Immature natural killer cell (primary cell): ENCODE results near the gene RAD21L1. TPM values are rescaled to one million over a fixed set of nuclear protein-coding genes. Genes with fewer than 3 reads are reported as not detected.
"Not testable (repeated sequence)": the region's sequence is repeated elsewhere in the genome, so short reads cannot be mapped to it uniquely, and the experiment has no call there.

Source experiments
- DNase-seq, 3 donors: peaks; one replicate each; pipeline ENCODE4 v3.0.0; 2022; ENCODE audit warnings: mixed read lengths in 1 of 3
- H3K27ac Mint-ChIP-seq, 6 donors: one replicate each; pipeline ENCODE4 v1.8.0; 2020; ENCODE audit warnings: mixed read lengths in 6 of 6, mild to moderate bottlenecking in 5 of 6, inconsistent platforms in 4 of 6, moderate library complexity in 3 of 6
- H3K27me3 Mint-ChIP-seq, 3 donors: one replicate each; pipeline ENCODE4 v1.8.0; 2020 to 2021; ENCODE audit warnings: low read depth in 3 of 3, mild to moderate bottlenecking in 3 of 3, mixed read lengths in 3 of 3, moderate library complexity in 3 of 3, inconsistent platforms in 1 of 3
- H3K36me3 Mint-ChIP-seq, 3 donors: one replicate each; pipeline ENCODE4 v1.8.0; 2020; ENCODE audit warnings: mixed read lengths in 3 of 3, inconsistent platforms in 2 of 3, mild to moderate bottlenecking in 2 of 3
- H3K4me1 Mint-ChIP-seq, 2 donors: one replicate each; pipeline ENCODE4 v1.8.0; 2020; ENCODE audit warnings: inconsistent platforms in 2 of 2, mild to moderate bottlenecking in 2 of 2, mixed read lengths in 2 of 2, moderate library complexity in 1 of 2
- H3K4me3 Mint-ChIP-seq, 5 donors: one replicate each; pipeline ENCODE4 v1.8.0; 2020; ENCODE audit warnings: mild to moderate bottlenecking in 5 of 5, mixed read lengths in 5 of 5, inconsistent platforms in 3 of 5, moderate library complexity in 3 of 5
- H3K9me3 Mint-ChIP-seq, 6 donors: one replicate each; pipeline ENCODE4 v1.8.0; 2020; ENCODE audit warnings: mild to moderate bottlenecking in 6 of 6, mixed read lengths in 6 of 6, inconsistent platforms in 4 of 6, moderate library complexity in 3 of 6
- polyA plus RNA-seq, 3 donors: library from polyadenylated mRNA; unstranded; fragments of 300-500 nt; fragmentation: Illumina TruSeq; gene quantifications; one replicate each; pipeline ENCODE4 v1.2.3, GENCODE V29; 2021

RAD21L1 gene
- polyA plus RNA-seq, 3 donors from 2014 or later = not detected

DNA sequence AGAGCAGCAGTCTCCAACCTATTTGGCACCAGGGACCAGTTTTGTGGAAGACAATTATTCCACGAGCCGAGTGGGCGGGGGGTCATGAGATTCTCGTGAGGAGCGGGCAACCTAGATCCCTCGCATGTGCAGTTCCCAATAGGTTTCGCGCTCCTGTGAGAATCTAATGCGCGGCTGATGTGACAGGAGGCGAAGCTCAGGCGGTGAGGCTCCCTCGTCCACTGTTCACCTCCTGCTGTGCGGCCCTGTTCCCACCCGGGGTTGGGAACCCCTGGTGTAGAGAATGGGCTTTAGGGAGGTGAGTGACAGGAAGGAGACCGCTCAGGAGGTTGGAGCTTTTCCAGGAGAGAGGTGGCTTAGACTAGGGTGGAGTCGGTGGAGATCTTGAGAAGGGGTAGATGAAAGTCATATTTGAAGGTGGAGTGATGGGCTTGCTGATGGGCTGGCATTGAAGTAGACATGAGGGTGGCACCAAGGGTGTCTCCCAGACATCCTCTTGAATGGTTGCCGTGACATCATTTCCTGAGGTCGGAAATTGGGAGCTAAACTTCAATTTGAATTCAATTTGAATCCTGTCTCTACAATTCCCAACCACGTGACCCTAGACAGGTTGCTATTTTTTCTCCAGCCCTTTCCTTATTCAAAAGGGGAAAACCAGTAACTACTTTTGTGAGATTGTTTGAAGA is 1.5 kb upstream of the RAD21L1 start:
- Mint-ChIP-seq H3K4me3 (peak overlapping the region in 4 of 5 donors; percentile 26 to 41 (median 34)), H3K27me3 (peaks cover 5 to 17% (median 5%) of the 10 kb centered on the region in 3 donors), H3K27ac (no peak overlapping the region), H3K36me3 (no peaks in the 10 kb centered on the region), H3K4me1 (peaks cover 11 to 13% of the 10 kb centered on the region in 2 donors), H3K9me3 (peaks cover 0 to 12% (median 0%) of the 10 kb centered on the region in 6 donors)
- no peak for DNase-seq

DNA sequence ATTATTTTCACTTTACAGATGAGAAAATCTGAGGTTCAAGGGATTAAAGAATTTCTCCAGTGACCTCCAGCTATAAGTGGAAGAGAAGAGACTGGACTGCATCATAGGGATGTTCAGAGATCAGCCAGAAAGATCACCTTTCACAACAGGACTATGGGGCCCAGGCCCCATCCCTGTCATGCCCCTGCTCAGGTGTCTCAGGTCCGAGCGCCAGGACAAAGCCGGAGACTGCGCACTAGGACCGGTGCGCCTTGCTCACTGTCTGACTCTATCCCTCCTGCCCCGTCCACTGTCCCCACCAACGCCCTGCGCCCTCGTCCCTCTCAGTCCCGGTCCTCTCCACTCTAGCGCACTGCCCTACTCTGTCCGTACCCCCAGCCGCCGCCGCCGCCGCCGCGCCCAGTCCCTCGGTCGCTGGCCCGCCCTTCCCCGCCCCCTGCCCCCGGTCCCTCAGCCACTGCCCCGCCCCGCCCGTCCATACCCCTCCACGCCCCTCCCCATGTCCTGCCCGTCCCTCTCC is 521 bp upstream of the RAD21L1 start:
- Mint-ChIP-seq H3K4me3 (peak overlapping the region; percentile 53 to 76 (median 67)), H3K27ac (peak overlapping the region in 1 of 6 donors; percentile 19), H3K27me3 (peaks cover 5 to 14% (median 7%) of the 10 kb centered on the region in 3 donors), H3K4me1 (peaks cover 11 to 13% of the 10 kb centered on the region in 2 donors), H3K9me3 (peaks cover 0 to 12% (median 0%) of the 10 kb centered on the region in 6 donors), H3K36me3 (no peaks in the 10 kb centered on the region)
- DNase-seq = no peak

DNA sequence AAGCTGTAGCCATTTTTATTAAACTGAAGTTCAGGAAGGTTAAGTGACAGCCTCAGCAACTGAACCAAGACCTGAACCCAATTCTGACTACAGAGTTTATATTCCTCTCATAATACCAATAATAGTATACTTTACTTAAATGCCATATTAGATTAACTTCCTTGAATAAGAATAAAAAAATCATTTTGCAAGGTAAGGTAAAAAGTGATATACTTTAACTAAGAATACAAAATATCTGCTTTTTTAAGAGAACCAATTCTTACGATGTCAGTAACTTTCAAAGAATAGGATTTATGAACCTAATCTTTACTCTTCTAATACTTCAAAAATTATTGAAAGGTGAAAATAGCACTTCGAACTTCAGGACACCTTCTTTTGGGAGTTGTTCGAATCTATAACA is 3.7 kb downstream of the RAD21L1 start:
- H3K36me3 Mint-ChIP-seq = no peaks in the 10 kb centered on the region
- DNase-seq = no peak
- no peaks in the 10 kb centered on the region for H3K9me3 Mint-ChIP-seq
- H3K4me1 Mint-ChIP-seq = peaks cover 11 to 13% of the 10 kb centered on the region in 2 donors
- H3K27ac Mint-ChIP-seq = no peak overlapping the region
- peaks cover 5 to 17% (median 10%) of the 10 kb centered on the region in 3 donors for H3K27me3 Mint-ChIP-seq
- H3K4me3 Mint-ChIP-seq = no peak overlapping the region

DNA sequence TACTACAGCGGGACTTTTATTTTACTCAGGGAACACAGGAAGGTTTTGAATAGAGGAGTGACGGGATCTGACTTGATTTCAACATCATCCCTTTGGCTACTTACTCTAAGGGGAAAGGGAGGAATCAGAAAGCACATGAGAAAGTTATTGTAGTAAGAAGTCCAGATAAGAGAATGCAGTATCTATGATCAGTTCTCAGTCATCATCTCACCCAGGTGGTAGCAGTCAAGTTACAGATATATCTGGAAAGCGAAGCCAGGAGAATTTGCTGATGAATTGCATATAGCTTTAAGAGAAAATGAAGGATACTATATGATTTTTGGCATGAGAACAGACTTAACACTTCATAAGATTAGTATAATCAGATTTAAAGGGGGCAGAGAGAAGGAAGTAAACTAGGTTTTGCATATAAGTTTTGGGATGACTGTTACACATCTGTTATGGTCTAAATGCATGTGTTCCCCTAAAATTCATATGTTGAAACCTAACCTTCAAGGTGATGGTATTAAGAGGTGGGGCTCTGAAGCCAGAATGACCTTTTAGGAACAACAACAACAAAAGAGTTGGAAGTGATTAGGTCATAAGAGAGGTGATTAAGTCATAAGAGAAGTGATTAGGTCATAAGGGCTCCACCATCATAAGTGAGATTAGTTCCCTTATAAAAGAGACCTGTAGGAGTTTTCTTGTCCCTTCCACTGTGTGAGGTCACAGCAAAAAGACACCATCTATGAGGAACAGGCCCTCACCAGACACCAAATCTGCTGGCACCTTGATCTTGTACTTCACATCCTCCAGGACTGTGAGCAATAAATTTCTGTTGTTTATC is 6.7 kb downstream of the RAD21L1 start:
- peaks cover 0 to 3% of the 10 kb centered on the region in 2 donors for H3K4me1 Mint-ChIP-seq
- no peak overlapping the region for H3K27ac Mint-ChIP-seq
- no peaks in the 10 kb centered on the region for H3K9me3 Mint-ChIP-seq
- no peak overlapping the region for H3K4me3 Mint-ChIP-seq
- H3K27me3 Mint-ChIP-seq = peaks cover 5 to 12% (median 10%) of the 10 kb centered on the region in 3 donors
- DNase-seq = no peak
- H3K36me3 Mint-ChIP-seq = no peaks in the 10 kb centered on the region

DNA sequence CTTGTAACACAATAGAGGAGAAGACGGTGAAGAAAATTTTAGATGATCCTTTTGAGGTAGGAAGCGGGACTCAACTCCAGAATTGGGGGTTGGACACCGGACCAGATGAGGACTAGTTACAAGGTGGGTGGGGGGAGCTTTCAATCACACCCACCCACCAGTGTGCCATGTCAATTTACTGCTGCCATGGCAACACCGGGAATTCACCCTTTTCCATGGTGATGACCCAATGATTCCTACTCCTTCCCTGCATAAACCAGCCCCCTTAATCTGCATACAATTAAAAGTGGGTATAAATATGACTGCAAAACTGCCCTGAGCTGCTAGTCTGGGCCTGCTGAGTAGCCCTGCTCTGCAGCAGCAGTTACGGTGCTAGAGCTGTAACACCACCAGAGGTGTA is 14.7 kb downstream of the RAD21L1 start:
- no peaks in the 10 kb centered on the region for H3K4me1 Mint-ChIP-seq
- peaks cover 3 to 9% (median 7%) of the 10 kb centered on the region in 3 donors for H3K27me3 Mint-ChIP-seq
- no peak overlapping the region for H3K27ac Mint-ChIP-seq
- H3K4me3 Mint-ChIP-seq = no peak overlapping the region
- H3K36me3 Mint-ChIP-seq = no peaks in the 10 kb centered on the region
- no peaks in the 10 kb centered on the region for H3K9me3 Mint-ChIP-seq
- DNase-seq = no peak

DNA sequence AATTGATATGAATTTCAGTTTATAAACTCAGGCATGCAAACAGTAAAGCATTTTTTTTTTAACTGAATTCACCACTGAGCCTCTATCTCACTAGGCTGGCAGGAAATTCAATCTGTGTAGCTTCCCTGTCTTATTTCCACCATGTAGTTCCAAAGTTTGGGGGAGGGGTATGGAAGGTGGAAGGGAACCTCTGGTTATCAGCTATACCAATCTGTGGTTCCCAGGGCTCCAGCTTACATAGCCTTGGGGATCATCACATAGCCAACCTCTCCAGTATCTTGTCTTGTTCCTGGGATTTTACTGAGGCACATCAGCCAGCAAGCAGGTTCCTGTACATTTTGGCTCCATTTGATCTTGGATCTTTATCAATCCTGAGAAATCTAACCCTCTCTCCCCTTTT is 15.6 kb downstream of the RAD21L1 start:
- Mint-ChIP-seq H3K36me3 (no peaks in the 10 kb centered on the region), H3K27ac (no peak overlapping the region), H3K4me1 (no peaks in the 10 kb centered on the region), H3K9me3 (no peaks in the 10 kb centered on the region), H3K27me3 (peaks cover 3 to 9% (median 4%) of the 10 kb centered on the region in 3 donors), H3K4me3 (no peak overlapping the region)
- DNase-seq = no peak

DNA sequence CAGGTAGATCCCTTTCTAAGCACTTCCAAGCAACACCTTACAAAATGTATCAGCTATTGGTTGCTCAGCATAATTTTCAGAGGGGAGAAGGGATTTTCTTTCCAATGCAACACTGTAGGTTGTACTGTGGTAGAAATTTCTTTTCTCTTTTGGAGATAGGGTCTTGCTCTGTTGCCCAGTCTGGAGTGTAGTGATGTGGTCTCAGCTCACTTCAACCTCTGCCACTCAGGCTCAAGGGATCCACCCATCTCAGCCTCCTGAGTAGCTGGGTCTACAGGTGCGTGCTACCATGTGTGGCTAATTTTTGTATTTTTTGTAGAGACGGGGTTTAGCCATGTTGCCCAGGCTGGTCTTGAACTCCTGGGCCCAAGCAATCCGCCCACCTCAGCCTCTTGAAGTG is 16.3 kb downstream of the RAD21L1 start:
- Mint-ChIP-seq H3K27me3 (peaks cover 3 to 9% (median 4%) of the 10 kb centered on the region in 3 donors), H3K4me3 (no peak overlapping the region), H3K36me3 (no peaks in the 10 kb centered on the region), H3K4me1 (no peaks in the 10 kb centered on the region), H3K9me3 (no peaks in the 10 kb centered on the region), H3K27ac (no peak overlapping the region)
- DNase-seq = no peak

DNA sequence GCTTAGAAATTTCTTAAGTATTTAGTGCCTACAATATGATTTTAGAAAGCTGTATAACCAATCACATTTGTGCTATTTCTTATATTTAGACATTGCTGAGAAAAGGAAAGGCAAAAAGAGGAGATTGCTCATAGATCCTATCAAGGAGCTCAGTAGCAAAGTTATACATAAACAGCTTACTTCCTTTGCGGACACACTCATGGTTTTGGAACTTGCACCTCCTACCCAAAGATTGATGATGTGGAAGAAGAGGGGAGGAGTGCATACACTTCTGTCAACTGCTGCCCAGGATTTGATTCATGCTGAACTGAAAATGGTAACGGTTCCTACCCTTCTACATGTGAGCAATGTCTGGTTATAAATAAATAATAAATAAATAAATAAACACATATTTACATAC is 16.7 kb downstream of the RAD21L1 start:
- no peaks in the 10 kb centered on the region for H3K36me3 Mint-ChIP-seq
- H3K27me3 Mint-ChIP-seq = peaks cover 3 to 7% (median 4%) of the 10 kb centered on the region in 3 donors
- H3K4me3 Mint-ChIP-seq = no peak overlapping the region
- no peaks in the 10 kb centered on the region for H3K4me1 Mint-ChIP-seq
- no peak overlapping the region for H3K27ac Mint-ChIP-seq
- DNase-seq = no peak
- no peaks in the 10 kb centered on the region for H3K9me3 Mint-ChIP-seq

DNA sequence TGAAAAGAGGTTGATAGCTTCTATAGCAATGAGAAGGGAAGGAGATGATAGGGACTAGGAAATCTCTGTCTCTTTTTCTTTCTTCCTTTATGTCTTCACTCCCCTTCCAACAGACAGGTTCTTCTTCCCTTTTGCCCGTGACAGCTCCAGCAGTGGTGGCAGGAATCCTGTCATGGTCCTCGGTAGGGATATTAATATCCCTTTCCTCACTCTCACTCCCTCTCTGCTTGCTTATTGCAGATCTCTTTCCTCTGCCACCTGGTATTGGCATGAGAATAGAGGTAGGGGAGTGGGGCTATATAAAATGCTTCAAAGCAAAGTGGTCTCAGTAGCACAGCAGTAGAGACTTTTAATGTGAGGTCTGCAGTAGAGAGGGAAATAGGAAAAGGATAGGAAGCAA is 19.7 kb downstream of the RAD21L1 start:
- no peaks in the 10 kb centered on the region for H3K4me1 Mint-ChIP-seq
- H3K36me3 Mint-ChIP-seq = no peaks in the 10 kb centered on the region
- peaks cover 2 to 7% (median 3%) of the 10 kb centered on the region in 3 donors for H3K27me3 Mint-ChIP-seq
- H3K27ac Mint-ChIP-seq = no peak overlapping the region
- DNase-seq = no peak
- H3K4me3 Mint-ChIP-seq = no peak overlapping the region
- H3K9me3 Mint-ChIP-seq = peaks cover 0 to under 1% (median 0%) of the 10 kb centered on the region in 6 donors

DNA sequence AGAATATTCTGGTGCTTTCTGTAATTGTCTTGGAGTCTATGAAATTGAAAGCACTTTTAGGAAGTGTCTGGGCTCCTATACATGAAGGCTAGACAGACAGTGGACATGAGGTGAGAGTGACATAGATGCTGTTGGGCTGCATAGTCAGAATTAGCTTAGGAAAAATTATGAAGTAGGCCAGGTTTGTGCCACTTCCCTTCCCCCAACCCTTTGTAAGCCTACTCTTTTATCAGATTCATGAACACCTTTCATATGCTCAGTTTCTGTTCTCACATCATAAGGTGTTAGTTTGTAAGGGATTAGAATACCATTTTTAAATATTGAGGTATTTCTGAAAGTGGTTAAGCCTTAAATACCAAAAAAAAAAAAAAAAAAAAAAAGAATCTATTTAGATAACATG is 21.8 kb downstream of the RAD21L1 start:
- DNase-seq = no peak
- Mint-ChIP-seq H3K36me3 (peaks cover 0 to 4% (median 0%) of the 10 kb centered on the region in 3 donors), H3K9me3 (peaks cover 0 to 7% (median 0%) of the 10 kb centered on the region in 6 donors), H3K4me3 (no peak overlapping the region), H3K4me1 (no peaks in the 10 kb centered on the region), H3K27ac (no peak overlapping the region), H3K27me3 (peaks cover 4 to 9% (median 5%) of the 10 kb centered on the region in 3 donors)

DNA sequence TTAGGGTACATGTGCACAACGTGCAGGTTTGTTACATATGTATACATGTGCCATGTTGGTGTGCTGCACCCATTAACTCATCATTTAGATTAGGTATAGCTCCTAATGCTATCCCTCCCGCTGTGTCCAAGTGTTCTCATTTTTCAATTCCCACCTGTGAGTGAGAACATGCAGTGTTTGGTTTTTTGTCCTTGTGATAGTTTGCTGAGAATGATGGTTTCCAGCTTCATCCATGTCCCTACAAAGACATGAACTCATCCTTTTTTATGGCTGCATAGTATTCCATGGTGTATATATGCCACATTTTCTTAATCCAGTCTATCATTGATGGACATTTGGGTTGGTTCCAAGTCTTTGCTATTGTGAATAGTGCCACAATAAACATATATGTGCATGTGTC is 24.4 kb downstream of the RAD21L1 start:
- not testable (repeated sequence) for H3K27me3 Mint-ChIP-seq, H3K27ac Mint-ChIP-seq, H3K9me3 Mint-ChIP-seq, H3K36me3 Mint-ChIP-seq, DNase-seq, H3K4me3 Mint-ChIP-seq, H3K4me1 Mint-ChIP-seq

DNA sequence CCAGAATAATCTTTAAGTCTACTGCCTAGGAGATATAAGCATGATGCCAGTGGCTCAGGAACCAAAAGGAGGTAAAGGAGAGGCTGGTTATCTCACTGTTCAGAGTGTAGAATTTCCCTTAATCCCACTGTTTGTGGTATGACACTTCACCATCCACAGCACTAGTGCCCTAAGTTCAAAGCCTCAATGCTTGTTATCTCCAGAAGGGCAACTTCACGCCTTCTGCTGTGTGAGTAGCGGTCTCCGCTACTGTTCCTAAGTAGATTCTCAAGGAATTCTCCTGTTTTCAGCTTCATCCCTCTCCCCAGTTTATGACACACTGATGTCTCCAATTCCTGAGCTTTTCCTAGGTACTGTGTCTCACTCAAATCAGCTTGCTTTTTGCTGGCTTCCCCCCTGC is 26.6 kb downstream of the RAD21L1 start:
- Mint-ChIP-seq H3K9me3 (peaks cover 0 to 7% (median 0%) of the 10 kb centered on the region in 6 donors), H3K27me3 (peaks cover 5 to 20% (median 9%) of the 10 kb centered on the region in 3 donors), H3K36me3 (peaks cover 0 to 4% (median 0%) of the 10 kb centered on the region in 3 donors), H3K27ac (no peak overlapping the region), H3K4me3 (no peak overlapping the region), H3K4me1 (no peaks in the 10 kb centered on the region)
- no peak for DNase-seq

DNA sequence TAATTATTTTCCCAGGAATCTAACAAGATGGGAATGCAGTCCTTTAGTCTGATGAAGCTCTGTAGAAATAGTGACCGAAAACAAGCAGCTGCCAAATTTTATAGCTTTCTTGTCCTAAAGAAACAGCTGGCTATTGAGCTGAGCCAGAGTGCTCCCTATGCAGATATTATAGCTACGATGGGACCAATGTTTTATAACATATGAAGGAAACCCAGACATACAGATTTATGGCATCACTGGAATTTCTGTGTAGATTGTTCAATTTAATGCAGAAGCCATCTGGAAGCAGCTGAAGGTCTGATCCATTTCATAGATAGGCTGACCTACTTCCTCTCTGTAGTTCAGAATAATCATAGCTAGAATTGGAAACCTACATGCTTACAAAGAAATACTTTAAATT is 28.4 kb downstream of the RAD21L1 start:
- H3K9me3 Mint-ChIP-seq = peaks cover 0 to 7% (median 0%) of the 10 kb centered on the region in 6 donors
- no peak overlapping the region for H3K27ac Mint-ChIP-seq
- peaks cover 5 to 21% (median 9%) of the 10 kb centered on the region in 3 donors for H3K27me3 Mint-ChIP-seq
- peaks cover 0 to 4% (median 0%) of the 10 kb centered on the region in 3 donors for H3K36me3 Mint-ChIP-seq
- DNase-seq = no peak
- no peaks in the 10 kb centered on the region for H3K4me1 Mint-ChIP-seq
- no peak overlapping the region for H3K4me3 Mint-ChIP-seq

DNA sequence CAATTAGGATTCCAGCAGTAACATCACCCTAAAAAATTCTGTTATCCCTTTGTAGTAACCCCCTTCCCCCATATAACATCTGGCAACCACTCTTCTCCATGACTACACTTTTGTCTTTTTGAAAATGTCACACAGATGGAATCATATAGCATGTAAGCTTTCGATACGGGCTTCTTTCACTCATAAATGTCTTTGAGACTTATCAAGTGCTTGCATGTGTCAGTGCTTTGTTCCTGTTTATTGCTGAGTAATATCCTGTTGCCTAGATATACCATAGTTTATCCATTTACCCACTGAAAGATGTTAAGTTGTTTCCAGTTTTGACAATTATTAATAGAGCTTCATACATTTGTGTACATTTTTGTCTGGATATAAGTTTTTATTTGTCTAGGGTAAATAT is 29.8 kb downstream of the RAD21L1 start:
- Mint-ChIP-seq H3K36me3 (peaks cover 0 to 4% (median 0%) of the 10 kb centered on the region in 3 donors), H3K27ac (no peak overlapping the region), H3K4me1 (no peaks in the 10 kb centered on the region), H3K4me3 (no peak overlapping the region), H3K27me3 (peaks cover 5 to 22% (median 9%) of the 10 kb centered on the region in 3 donors), H3K9me3 (peaks cover 0 to 5% (median 0%) of the 10 kb centered on the region in 6 donors)
- DNase-seq = no peak
